Activated CD8-positive, alpha-beta memory T cell treated with anti-CD3 and anti-CD28 coated beads, Interleukin-2, amount 50 U/mL, for 24 hours (primary cell): ENCODE results near the gene TNIK.

Source experiments
- DNase-seq: peaks from one replicate; pipeline ENCODE4 v3.0.0-alpha.2; 2020; ENCODE audit errors: extremely low read depth

TNIK gene

DNA sequence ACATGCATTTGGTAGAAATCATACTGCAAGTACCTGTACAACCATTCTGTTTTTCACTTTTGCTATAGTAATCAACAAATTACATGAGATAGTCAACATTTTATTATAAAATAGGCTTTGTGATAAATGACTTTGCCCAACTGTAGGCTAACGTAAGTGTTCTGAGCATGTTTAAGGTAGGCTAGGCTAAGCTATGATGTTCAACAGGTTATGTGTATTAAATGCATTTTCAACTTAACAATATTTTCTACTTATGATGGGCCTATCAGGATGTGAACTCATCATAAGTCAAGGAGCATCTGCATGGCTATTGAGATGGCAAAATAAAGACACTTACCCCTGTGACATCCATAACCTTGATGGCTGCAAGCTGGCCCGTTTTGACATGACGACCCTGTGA is 232.4 kb downstream of the TNIK start:
- DNase-seq = no peak

GRCh38 chr3:171227359-171227758 is 232.8 kb downstream of the TNIK start:
- no peak for DNase-seq

- no peak for DNase-seq
Observed at GRCh38 chr3:171226794-171227193, 233.4 kb downstream of the TNIK start.

DNA sequence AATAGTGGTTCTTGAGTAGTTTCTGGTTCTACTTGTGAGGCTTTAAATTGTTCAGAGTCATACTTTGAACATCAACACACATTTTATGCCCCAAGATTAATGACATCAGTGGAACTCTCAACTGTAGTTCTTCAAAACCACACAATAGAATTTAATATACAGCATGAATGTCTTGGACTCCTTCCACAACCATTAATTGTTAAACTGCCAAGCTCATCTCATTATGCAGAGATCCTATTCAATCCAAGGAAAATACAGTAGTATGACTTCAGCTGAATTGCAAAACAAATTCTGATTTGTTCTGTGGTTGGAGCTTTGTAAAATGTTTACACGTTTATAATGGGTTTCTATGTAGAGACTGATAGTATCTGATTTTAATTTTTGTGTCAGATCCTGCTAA is 234.5 kb downstream of the TNIK start:
- DNase-seq = no peak

- no peak for DNase-seq
Observed at GRCh38 chr3:171225165-171225564, 235.0 kb downstream of the TNIK start.

- DNase-seq = no peak
Observed at GRCh38 chr3:171223396-171223795, 236.8 kb downstream of the TNIK start.

DNA sequence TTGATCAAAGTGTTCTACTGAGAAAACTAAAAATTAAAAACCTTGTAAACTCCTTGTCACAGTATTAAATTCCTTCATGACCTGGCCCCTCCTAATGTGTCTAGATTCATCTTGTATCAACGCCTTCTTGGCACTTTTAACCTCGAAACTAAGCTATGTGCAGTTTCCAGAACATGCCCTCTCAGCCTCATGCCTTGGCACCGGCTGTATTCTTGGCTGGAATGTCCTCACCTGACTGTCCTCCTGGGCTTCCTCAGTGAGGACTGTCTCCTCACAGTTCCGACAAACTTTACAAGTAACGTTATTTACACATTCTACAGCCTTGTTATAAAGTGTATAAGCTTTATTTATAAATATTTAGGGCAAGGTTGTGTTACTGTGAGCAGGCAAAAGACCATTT is 237.2 kb downstream of the TNIK start:
- DNase-seq = no peak

DNA sequence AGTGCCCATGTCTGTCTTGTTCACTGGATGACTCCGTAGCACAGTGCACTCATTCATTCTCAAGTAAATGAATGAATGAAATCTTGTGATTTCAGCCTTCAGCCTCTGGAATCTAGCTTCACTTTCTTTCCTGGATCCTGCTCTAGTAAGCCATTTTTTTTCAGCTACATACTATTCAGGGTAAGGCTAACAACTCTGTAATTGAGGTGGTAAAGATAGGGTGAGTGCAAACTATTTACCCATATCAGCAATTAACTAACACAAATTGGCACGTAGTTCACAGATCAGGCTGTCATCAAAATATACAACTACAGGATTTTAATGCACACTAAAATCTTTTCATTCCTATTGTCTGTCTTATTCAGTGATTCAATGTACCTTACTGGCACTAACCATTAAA is 238.6 kb downstream of the TNIK start:
- no peak for DNase-seq

- no peak for DNase-seq
Observed at GRCh38 chr3:171221104-171221503, 239.1 kb downstream of the TNIK start.

GRCh38 chr3:171219258-171219657 is 240.9 kb downstream of the TNIK start:
- no peak for DNase-seq

DNA sequence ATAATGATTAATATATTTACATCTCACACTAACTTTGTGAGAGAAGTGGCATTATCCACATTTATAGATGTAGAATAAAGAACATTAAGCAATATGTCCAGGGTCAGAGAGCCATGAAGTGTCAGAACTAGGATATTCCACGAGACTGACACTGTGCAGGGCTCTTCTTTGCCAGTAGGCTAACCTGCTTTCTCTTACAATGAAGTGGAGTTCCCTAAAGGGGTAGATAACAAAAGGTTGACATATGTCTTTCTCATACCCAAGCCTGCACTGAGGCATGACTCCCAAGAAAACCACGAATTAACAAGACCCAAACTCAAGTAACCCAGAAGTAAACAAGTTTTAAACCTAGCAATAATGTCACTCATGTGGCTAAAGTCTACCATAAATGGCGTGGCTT is 242.1 kb downstream of the TNIK start:
- DNase-seq = no peak

GRCh38 chr3:171213907-171214306 is 246.3 kb downstream of the TNIK start:
- no peak for DNase-seq

DNA sequence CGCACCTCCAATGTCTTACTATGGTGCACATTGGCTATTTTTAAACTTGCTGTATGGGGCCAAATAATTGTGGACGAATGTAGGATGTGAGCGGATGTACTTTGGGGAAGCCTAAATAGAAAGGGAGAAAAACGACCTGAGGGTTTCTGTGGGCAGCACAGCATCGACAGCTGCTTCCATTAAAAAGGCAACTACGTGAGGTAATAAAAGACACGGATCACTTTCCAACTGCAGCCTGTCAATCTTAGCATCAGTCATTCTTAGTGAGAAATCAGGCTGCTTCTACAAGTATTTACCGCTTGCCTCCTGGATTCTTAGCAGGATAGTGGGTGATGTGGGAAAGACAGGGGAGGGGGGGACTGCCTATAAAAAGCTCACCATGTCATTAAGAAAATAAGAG is 247.0 kb downstream of the TNIK start:
- no peak for DNase-seq

DNA sequence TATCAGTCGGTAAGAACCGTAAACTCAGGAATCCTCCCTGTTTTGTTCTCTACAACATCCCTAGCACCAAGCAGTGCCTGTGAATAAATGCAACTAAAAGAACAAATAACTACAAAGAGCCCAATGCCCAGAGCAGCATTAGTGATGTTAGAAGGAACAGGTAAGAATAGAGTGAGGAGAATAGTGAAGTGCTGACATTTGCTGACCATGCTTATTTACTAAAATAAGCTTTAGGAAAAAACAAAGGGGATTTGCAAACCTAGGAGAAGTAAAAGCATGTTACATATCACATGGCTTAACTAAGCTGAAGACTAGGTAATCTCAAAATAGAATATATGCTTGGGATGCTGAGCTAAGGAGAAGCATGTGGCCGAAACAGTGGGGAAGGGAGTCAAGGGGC is 247.6 kb downstream of the TNIK start:
- no peak for DNase-seq

DNA sequence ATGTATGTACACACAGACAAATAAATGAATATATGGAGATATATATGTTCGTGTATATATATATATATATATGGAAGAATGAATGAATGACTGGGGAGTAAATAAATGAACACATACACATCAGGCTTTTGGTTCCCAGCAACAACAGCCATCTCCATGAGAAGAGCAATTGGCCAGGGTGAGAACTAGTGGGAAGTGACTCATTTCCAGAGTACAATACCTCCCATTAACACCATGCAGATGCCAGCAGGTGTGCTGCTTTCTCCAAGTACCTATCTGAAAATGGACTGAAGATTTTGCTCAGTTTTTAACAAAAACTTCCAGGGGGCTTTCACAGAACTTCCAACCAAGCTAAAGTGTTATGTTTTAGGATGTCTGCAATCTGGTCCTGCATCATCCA is 253.9 kb downstream of the TNIK start:
- DNase-seq = no peak

DNA sequence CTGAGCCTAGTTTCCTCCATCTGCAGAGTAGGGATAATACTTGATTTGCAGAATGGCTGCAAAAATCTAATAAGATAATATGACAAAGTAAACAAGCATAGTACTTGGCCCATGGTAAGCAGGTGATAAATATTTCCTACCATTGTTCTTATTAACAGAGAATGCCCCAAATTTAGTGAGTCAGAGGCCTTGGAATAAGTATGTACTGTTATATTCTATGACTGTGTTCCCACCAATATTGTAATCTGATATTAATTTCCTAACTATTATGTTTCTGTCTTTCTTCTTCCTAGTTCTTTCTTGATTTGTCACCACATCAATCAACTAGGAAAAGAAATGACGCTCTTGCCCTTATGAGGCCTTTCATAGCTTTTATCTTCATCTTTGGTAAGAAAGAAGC is 255.3 kb downstream of the TNIK start:
- no peak for DNase-seq

GRCh38 chr3:171201825-171202224 is 258.4 kb downstream of the TNIK start:
- DNase-seq = no peak

GRCh38 chr3:171200750-171201088 is 259.5 kb downstream of the TNIK start:
- DNase-seq = no peak

DNA sequence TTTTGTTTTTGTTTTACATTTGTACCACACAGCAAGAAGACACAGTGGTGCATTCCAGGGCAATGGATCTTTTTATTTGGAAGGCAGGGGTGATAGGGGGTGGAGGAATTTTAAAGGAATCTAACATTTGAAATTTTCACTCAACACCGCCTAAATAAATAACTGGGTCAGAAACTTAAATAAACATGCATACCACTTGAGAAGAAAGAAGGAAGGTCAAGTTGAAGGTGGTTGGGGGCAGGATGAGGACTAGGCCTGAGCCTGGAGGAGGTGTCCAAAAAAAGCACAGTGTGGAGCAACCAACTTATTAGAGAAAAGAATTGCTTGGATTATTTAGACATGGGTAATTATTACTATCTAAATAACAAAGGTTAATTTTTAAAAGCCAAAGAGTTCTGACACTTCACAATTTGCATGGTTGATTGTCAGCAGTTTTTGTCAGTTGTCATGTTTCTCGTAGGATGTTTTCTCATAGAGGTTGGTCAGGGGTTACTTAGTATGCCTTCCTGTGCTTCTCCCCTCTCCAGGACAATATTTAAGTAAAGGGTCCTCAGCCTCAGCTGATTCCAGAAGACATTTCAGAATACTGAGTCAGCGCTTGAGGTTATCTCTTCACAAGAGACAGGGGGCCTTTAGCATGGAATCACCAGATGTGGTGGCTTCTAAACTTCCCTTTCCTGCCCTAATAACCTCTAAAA is 260.0 kb downstream of the TNIK start:
- DNase-seq = no peak

DNA sequence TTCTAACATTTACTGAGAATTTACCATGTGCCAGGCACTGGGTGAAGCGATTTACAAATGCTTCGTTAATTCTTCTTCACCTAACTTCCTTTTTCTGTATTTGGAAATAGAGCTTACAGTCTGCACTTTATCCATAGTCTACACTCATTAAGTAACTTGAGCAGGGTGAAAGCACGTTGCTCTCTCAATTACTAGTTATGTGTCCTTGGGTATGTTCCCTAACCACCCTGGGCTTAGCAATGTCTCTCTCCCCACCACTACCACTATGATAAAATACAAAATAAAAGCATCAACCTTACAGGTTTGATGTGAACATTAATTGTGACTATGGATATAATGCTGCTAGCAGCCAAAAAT is 260.8 kb downstream of the TNIK start:
- no peak for DNase-seq

DNA sequence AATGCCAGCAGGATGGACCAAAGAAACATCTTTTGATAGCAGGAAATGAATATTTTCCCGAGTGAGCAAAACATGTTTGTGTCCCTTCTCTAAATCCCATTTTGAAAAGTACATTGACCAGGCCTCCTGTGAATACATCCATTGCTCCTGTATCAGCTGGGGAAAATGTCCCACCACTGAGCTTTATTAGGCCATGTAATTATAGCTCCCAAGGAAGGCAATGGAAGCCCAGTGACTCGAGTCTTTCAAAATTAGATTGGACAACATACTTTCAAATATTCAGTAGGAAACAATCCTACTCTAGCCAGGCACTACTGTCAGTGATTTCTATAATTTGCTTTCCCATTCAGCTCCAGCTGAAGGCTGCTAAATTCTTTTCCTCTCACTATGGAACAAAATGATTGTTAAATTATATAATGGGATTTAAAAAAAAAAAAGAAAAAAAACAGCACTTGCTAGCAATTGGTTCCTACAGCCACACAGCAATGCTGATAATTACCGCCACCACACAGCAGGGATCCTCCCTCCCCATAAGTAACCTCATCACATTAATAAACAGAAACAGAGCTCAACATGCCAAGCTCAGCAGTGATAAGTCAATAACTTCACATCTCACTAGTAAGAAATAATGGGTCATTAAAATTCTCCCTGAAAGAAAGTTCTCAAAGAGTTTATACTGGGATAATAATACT is 261.3 kb downstream of the TNIK start:
- no peak for DNase-seq

GRCh38 chr3:171195686-171196085 is 264.5 kb downstream of the TNIK start:
- DNase-seq = no peak

- DNase-seq = no peak
Observed at GRCh38 chr3:171194965-171195364, 265.2 kb downstream of the TNIK start.

- no peak for DNase-seq
Observed at GRCh38 chr3:171193693-171194092, 266.5 kb downstream of the TNIK start.
